ENCODE results near the gene GNB3.

GRCh38 chr12:6863586-6864321 is 23.0 kb downstream of the GNB3 start:
- TF ChIP-seq CTCF (IDR thresholded peaks at IDR 0.05; ENCODE audit: low read depth, low read length, missing input control) (no peak), FOXA2 (IDR thresholded peaks at IDR 0.05) (no peak), RAD21 (IDR thresholded peaks at IDR 0.05) (no peak), REST (IDR thresholded peaks at IDR 0.05) (no peak), MAX (IDR thresholded peaks at IDR 0.05) (no peak), TAF1 (conservative IDR thresholded peaks at IDR 0.05) (no peak), EGR1 (IDR thresholded peaks at IDR 0.05; ENCODE audit: low read depth in 2 of 2) (no peak), JUND (IDR thresholded peaks at IDR 0.05) (no peak)
